ENCODE data around the gene SPINT3.

The SPINT3 gene

GRCh38 chr20:45463709-45464108 is 51.7 kb downstream of the SPINT3 start:
- H3K4me3 ChIP-seq (ENCODE audit: low read depth, low read length), result no peak overlapping the region

- no peak overlapping the region for H3K4me3 ChIP-seq (ENCODE audit: low read depth, low read length)
Measured at GRCh38 chr20:45462711-45463509, 52.5 kb downstream of the SPINT3 start.

Measured in iPS-11a (cell line).